ENCODE data around the gene MANEAL. TPM values are rescaled to one million over a fixed set of nuclear protein-coding genes. Genes with fewer than 3 reads are reported as not detected.

MANEAL gene
- total and polyA plus RNA-seq, 8 donors, result 4.3 to 10.3 (median 6.7) TPM

DNA sequence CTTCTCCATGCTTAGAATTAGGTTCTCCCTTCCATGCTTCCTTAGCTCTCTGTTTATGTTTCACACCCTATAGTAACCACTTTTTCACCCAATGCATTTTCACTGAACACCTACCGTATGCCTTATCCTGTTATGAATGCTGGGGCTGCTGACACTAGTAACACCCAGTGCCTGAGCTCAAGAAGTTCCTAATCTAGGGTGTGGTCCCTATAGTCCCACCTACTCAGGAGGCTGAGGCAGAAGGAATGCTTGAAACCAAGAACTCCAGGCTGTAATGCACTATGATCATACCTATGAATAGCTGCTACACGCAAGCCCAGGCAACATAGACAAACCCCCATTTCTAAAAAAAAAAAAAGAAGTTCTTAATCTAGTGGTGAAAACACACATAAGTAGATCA is 34.2 kb upstream of the MANEAL start:
- WGBS, 2 donors, result 65 to 73% methylated on average over 2 of the region's 2 CpGs
- DNase-seq (no peak), ATAC-seq (no peak), FAIRE-seq (no peak)
- Histone ChIP-seq H3K4me3 (no peak overlapping the region), H3K36me3 (no peaks in the 10 kb centered on the region), H3K27ac (no peak overlapping the region), H3K4me1 (no peaks in the 10 kb centered on the region), H3K9me3 (no peaks in the 10 kb centered on the region), H3K27me3 (peaks cover 0 to 33% (median 0%) of the 10 kb centered on the region in 4 donors)
- TF ChIP-seq, protein P1, sequence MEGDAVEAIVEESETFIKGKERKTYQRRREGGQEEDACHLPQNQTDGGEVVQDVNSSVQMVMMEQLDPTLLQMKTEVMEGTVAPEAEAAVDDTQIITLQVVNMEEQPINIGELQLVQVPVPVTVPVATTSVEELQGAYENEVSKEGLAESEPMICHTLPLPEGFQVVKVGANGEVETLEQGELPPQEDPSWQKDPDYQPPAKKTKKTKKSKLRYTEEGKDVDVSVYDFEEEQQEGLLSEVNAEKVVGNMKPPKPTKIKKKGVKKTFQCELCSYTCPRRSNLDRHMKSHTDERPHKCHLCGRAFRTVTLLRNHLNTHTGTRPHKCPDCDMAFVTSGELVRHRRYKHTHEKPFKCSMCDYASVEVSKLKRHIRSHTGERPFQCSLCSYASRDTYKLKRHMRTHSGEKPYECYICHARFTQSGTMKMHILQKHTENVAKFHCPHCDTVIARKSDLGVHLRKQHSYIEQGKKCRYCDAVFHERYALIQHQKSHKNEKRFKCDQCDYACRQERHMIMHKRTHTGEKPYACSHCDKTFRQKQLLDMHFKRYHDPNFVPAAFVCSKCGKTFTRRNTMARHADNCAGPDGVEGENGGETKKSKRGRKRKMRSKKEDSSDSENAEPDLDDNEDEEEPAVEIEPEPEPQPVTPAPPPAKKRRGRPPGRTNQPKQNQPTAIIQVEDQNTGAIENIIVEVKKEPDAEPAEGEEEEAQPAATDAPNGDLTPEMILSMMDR (IDR thresholded peaks at IDR 0.05), result no peak
- intact Hi-C loops (cut with DNase I), result no loop called here

DNA sequence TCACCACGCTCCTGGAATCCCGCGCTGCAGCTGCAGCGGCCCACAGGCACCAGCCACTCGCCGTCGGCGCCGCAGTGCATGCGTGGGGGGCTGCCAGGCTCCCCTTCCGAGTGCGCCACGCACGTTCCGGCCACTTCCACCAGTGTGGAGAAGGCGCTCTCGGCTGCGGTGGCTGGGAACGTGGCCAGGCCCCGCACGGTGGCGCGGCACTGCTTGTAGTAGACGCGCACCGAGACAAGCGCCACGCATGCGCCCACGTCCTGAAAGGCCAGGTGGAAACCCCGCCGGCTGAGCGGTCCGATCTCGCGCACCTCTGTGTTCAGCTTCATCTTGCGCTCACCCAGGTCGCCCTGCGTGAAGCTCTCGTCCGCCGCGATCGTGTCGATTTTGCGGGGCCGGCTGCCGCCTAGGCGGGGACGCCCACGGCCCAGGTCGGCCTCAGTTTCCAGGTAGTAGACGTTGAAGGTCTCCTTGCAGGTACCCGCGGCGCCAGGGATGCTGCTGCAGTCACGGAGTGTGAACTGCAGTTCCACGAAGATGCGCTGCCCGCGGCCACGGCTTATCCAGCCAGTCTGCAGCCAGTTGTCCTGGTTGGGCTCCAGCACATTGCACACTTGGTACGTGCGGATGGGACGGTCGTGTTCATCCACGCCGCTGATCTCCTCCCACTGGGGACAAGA is 32.1 kb upstream of the MANEAL start:
- Histone ChIP-seq H3K4me3 (no peak overlapping the region), H3K4me1 (no peaks in the 10 kb centered on the region), H3K36me3 (no peaks in the 10 kb centered on the region), H3K27ac (no peak overlapping the region), H3K9me3 (no peaks in the 10 kb centered on the region), H3K27me3 (peaks cover 0 to 41% (median 3%) of the 10 kb centered on the region in 4 donors)
- TF ChIP-seq, protein P1 (IDR thresholded peaks at IDR 0.05), result no peak
- WGBS, 2 donors, result 38 to 49% methylated on average over 68 of the region's 68 CpGs
- no peak for FAIRE-seq
- no peak for DNase-seq
- intact Hi-C loops (cut with DNase I), result no loop called here
- no peak for ATAC-seq

DNA sequence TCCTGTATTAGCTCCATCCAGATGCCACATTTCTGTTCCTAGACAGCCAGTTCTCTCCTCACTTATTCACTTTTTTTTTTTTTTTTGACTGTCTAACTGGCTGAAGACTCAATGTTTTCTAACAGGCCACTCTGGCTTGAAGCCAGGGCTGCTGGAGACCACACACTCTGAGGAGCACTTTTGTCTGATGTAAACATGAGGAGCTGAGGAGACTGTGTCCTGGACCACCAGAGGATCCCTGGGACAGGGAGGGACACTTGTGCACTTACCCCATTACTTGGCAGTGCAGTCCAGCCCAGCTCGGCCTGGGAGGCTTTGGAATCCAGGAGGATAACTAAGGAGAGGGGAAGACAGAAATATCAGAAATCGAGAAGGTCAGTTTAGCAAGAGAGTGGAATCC is 31.1 kb upstream of the MANEAL start:
- Histone ChIP-seq H3K9me3 (no peaks in the 10 kb centered on the region), H3K36me3 (no peaks in the 10 kb centered on the region), H3K4me3 (no peak overlapping the region), H3K27ac (no peak overlapping the region), H3K4me1 (no peaks in the 10 kb centered on the region), H3K27me3 (peaks cover 0 to 41% (median 3%) of the 10 kb centered on the region in 4 donors)
- ATAC-seq, result no peak
- DNase-seq, result no peak
- FAIRE-seq, result no peak
- 38 to 43% methylated on average over 2 of the region's 2 CpGs for WGBS, 2 donors
- TF ChIP-seq, protein P1 (IDR thresholded peaks at IDR 0.05), result no peak
- intact Hi-C loops (cut with DNase I), result no loop called here

DNA sequence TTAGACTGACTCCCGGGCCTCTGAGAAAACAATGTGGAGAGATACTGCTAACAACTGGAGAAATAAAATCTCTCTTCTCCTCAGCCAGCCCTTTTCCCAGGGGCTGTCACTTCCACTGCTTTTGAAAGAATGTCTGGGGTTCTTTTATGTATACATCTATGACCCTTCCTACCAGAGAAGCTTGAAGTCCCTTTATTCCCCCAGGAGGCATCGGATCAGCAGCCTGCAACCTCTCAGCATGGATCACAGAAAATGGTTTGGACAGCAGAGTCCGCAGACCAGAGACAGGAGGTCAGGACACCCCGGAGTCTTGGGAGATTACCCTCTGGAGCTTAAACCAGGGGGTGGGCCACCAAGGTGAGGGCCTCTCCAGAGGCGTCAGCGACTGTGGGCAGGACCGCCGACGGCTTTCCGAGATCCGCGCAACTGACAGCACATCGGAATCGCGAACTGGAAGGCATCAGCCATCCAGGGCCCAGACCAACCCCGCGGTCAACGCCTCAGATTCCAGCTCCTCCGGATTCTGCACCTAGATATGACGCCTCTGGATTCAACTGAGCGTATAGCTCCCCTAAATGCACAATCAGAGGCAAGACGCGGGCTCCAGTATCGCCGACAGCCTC is 29.7 kb upstream of the MANEAL start:
- intact Hi-C loops (cut with DNase I), result no loop called here
- Histone ChIP-seq H3K27ac (no peak overlapping the region), H3K4me1 (no peaks in the 10 kb centered on the region), H3K27me3 (peaks cover 0 to 41% (median 3%) of the 10 kb centered on the region in 4 donors), H3K4me3 (no peak overlapping the region), H3K36me3 (no peaks in the 10 kb centered on the region), H3K9me3 (no peaks in the 10 kb centered on the region)
- DNase-seq, result no peak
- TF ChIP-seq, protein P1 (IDR thresholded peaks at IDR 0.05), result no peak
- ATAC-seq, result no peak
- no peak for FAIRE-seq
- 15 to 20% methylated on average over 25 of the region's 25 CpGs for WGBS, 2 donors

DNA sequence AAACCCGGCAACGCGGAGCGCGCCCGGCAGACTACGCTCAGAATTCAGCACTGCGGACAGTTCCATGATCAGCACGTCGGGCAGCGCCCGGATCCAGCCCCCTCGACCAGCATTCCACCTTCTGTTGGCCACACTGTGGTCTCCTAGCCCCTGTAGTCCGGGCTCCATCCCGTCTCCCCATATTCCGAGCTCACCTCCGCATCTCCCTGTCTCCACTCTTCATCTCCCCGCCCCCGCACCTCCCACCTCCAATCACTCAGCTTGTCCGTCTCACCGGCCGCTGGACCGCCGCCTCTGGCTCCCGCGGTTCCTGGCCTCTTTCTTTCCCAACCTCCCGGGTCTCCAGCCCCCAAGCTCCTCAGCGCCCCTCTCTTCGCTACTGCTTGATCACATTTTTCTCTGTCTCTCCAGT is 29.2 kb upstream of the MANEAL start:
- peaks cover 0 to 41% (median 3%) of the 10 kb centered on the region in 4 donors for H3K27me3 ChIP-seq
- H3K27ac ChIP-seq, result no peak overlapping the region
- H3K9me3 ChIP-seq, result no peaks in the 10 kb centered on the region
- ATAC-seq (peak; percentile 63 to 92 (median 78)), DNase-seq (peak in 5 of 6 donors; percentile 28 to 68 (median 46)), FAIRE-seq (no peak)
- no peaks in the 10 kb centered on the region for H3K36me3 ChIP-seq
- TF ChIP-seq, protein P1 (IDR thresholded peaks at IDR 0.05), result no peak
- 6% methylated on average over 29 of the region's 29 CpGs for WGBS, 2 donors
- no peak overlapping the region for H3K4me3 ChIP-seq
- intact Hi-C loops (cut with DNase I), result no loop called here
- H3K4me1 ChIP-seq, result no peaks in the 10 kb centered on the region

Measured in pancreas (tissue), 10 donors.